Measurements from ENCODE around the gene PANX1. TPM values are rescaled to one million over a fixed set of nuclear protein-coding genes. Genes with fewer than 3 reads are reported as not detected.

Gene PANX1
- total RNA-seq, 1 experiment from 2014 or later = 21.9 TPM

- H3K4me1 ChIP-seq (ENCODE audit: control insufficient read depth in 1 of 2, insufficient read depth in 2 of 2, low read length in 2 of 2) = peaks cover 21 to 64% of the 10 kb centered on the region in 2 experiments
- BruUV-seq (replicated peaks) = no TSS peak
- peak overlapping the region in 1 of 2 experiments; percentile 86; a peak in 2 of 4 replicates for H3K4me3 ChIP-seq (replicated peaks in 1 of 2; ENCODE audit: low read depth in 1 of 2, low read length in 2 of 2)
- H3K79me2 ChIP-seq (ENCODE audit: insufficient read depth, low read length) = peaks cover 68% of the 10 kb centered on the region
- RAD21 ChIA-PET (ENCODE audit: low non-redundant PET in 1 of 2, low total read pairs in 2 of 2, uncharacterized antibody in 2 of 2, unreplicated experiment in 2 of 2) = no interaction called here
- CTCF ChIA-PET = no interaction called here
- ATAC-seq = no peak
- H3K9ac ChIP-seq (ENCODE audit: low read length) = peak overlapping the region; percentile 89; the same call in 1 of the 2 replicates
- no peaks in the 10 kb centered on the region for H3K9me2 ChIP-seq (ENCODE audit: insufficient read depth)
- TF ChIP-seq SIN3A (IDR thresholded peaks at IDR 0.05; ENCODE audit: low read depth) = no peak
- TF ChIP-seq YY1 (IDR thresholded peaks at IDR 0.05; ENCODE audit: extremely low read depth, insufficient replicate concordance, low read depth, low read length) = no peak
- TF ChIP-seq MAX (IDR thresholded peaks at IDR 0.05) = no peak
- no peak for TF ChIP-seq CTCF (IDR thresholded peaks at IDR 0.05 in 2 of 3, conservative IDR thresholded peaks at IDR 0.05 in 1 of 3; ENCODE audit: borderline replicate concordance in 1 of 3, insufficient read depth in 1 of 3, low read depth in 2 of 3, low read length in 2 of 3)
- no peak for TF ChIP-seq POLR2AphosphoS5 (IDR thresholded peaks at IDR 0.05; ENCODE audit: low read depth, low read length)
- TF ChIP-seq JUND (IDR thresholded peaks at IDR 0.05) = no peak
- no peak for TF ChIP-seq ZNF274 (IDR thresholded peaks at IDR 0.05; ENCODE audit: low read depth, low read length)
- no peak for TF ChIP-seq EZH2phosphoT487 (IDR thresholded peaks at IDR 0.05; ENCODE audit: borderline replicate concordance)
- no peak for TF ChIP-seq EZH2 (IDR thresholded peaks at IDR 0.05)
- no peak for TF ChIP-seq POLR2A (IDR thresholded peaks at IDR 0.05; ENCODE audit: borderline replicate concordance, extremely low read depth, insufficient read depth, insufficient read length)
- TF ChIP-seq RAD21 (IDR thresholded peaks at IDR 0.05; ENCODE audit: low read depth) = no peak
- TF ChIP-seq SP1 (IDR thresholded peaks at IDR 0.05; ENCODE audit: low read depth) = no peak
- intact Hi-C loops (cut with micrococcal nuclease) = no loop called here
- no peaks in the 10 kb centered on the region for H3K9me3 ChIP-seq (ENCODE audit: control insufficient read depth in 1 of 2, insufficient read depth in 1 of 2, low read depth in 1 of 2, low read length in 2 of 2)
- peak overlapping the region; percentile 96 for H3K4me2 ChIP-seq (ENCODE audit: low read length)
- H3K27ac ChIP-seq (ENCODE audit: low read depth, low read length) = no peak overlapping the region
- H4K20me1 ChIP-seq (ENCODE audit: insufficient read depth) = no peaks in the 10 kb centered on the region; the same call in 1 of the 2 replicates
- no peaks in the 10 kb centered on the region for H3K36me3 ChIP-seq (ENCODE audit: control insufficient read depth in 1 of 2, insufficient read depth in 2 of 2, low read length in 2 of 2)
- DNase-seq (ENCODE audit: low read depth, low spot score) = no peak
- H2AFZ ChIP-seq (ENCODE audit: low read depth, low read length, poor library complexity, severe bottlenecking) = no peak overlapping the region
- POLR2A ChIA-PET = interaction anchor here (2.0 kb wide), 1 partner anchor 14 kb away, joined by 5 read pairs; no protein-coding TSS in a partner anchor
- no peaks in the 10 kb centered on the region for H3K27me3 ChIP-seq (ENCODE audit: insufficient read depth, low read length)
Observed at GRCh38 chr11:94130298-94131046, 1.8 kb downstream of the PANX1 start.

All from HCT116 (cell line).